ENCODE results near the gene SAMD13. TPM values are rescaled to one million over a fixed set of nuclear protein-coding genes. Genes with fewer than 3 reads are reported as not detected.

Gene SAMD13
- polyA plus RNA-seq, 1 donor: 4.0 TPM

- H3K36me3 ChIP-seq (ENCODE audit: control insufficient read depth, insufficient read depth, low read length): no peaks in the 10 kb centered on the region
- no peak overlapping the region for H3K4me3 ChIP-seq (ENCODE audit: low read length)
- WGBS (ENCODE audit: insufficient coverage, low lambda C conversion rate): no CpG with 5 or more reads among the region's 3 CpGs
- H3K27me3 ChIP-seq (ENCODE audit: control insufficient read depth, insufficient read depth, low read length): no peaks in the 10 kb centered on the region
- H3K9me3 ChIP-seq (ENCODE audit: control insufficient read depth, low read depth, low read length): no peaks in the 10 kb centered on the region
- H3K4me1 ChIP-seq (ENCODE audit: control insufficient read depth, insufficient read depth, low read length): no peaks in the 10 kb centered on the region
- no peak overlapping the region for H3K27ac ChIP-seq (ENCODE audit: low read length)
- no peak for DNase-seq
These were observed 52.2 kb downstream of the SAMD13 start for GRCh38 chr1:84353695-84354094.

GRCh38 chr1:84355556-84355955 lies 54.0 kb downstream of the SAMD13 start:
- no peak for DNase-seq
- no CpG with 5 or more reads among the region's 3 CpGs for WGBS (ENCODE audit: insufficient coverage, low lambda C conversion rate)
- Histone ChIP-seq H3K27ac (ENCODE audit: low read length) (no peak overlapping the region), H3K36me3 (ENCODE audit: control insufficient read depth, insufficient read depth, low read length) (no peaks in the 10 kb centered on the region), H3K4me3 (ENCODE audit: low read length) (no peak overlapping the region), H3K27me3 (ENCODE audit: control insufficient read depth, insufficient read depth, low read length) (no peaks in the 10 kb centered on the region), H3K4me1 (ENCODE audit: control insufficient read depth, insufficient read depth, low read length) (no peaks in the 10 kb centered on the region), H3K9me3 (ENCODE audit: control insufficient read depth, low read depth, low read length) (no peaks in the 10 kb centered on the region)

GRCh38 chr1:84356881-84357280 lies 55.4 kb downstream of the SAMD13 start:
- Histone ChIP-seq H3K9me3 (ENCODE audit: control insufficient read depth, low read depth, low read length) (no peaks in the 10 kb centered on the region), H3K27me3 (ENCODE audit: control insufficient read depth, insufficient read depth, low read length) (no peaks in the 10 kb centered on the region), H3K4me3 (ENCODE audit: low read length) (no peak overlapping the region), H3K36me3 (ENCODE audit: control insufficient read depth, insufficient read depth, low read length) (no peaks in the 10 kb centered on the region), H3K27ac (ENCODE audit: low read length) (no peak overlapping the region), H3K4me1 (ENCODE audit: control insufficient read depth, insufficient read depth, low read length) (no peaks in the 10 kb centered on the region)
- DNase-seq: no peak
- WGBS (ENCODE audit: insufficient coverage, low lambda C conversion rate): no CpG with 5 or more reads among the region's 1 CpG

- Histone ChIP-seq H3K4me1 (ENCODE audit: control insufficient read depth, insufficient read depth, low read length) (no peaks in the 10 kb centered on the region), H3K27me3 (ENCODE audit: control insufficient read depth, insufficient read depth, low read length) (no peaks in the 10 kb centered on the region), H3K4me3 (ENCODE audit: low read length) (no peak overlapping the region), H3K36me3 (ENCODE audit: control insufficient read depth, insufficient read depth, low read length) (no peaks in the 10 kb centered on the region), H3K9me3 (ENCODE audit: control insufficient read depth, low read depth, low read length) (no peaks in the 10 kb centered on the region), H3K27ac (ENCODE audit: low read length) (no peak overlapping the region)
- WGBS (ENCODE audit: insufficient coverage, low lambda C conversion rate): no CpG with 5 or more reads among the region's 4 CpGs
- DNase-seq: no peak
These were observed 57.2 kb downstream of the SAMD13 start for GRCh38 chr1:84358695-84359094.

GRCh38 chr1:84360316-84360715 lies 58.8 kb downstream of the SAMD13 start:
- H3K36me3 ChIP-seq (ENCODE audit: control insufficient read depth, insufficient read depth, low read length): no peaks in the 10 kb centered on the region
- no peaks in the 10 kb centered on the region for H3K9me3 ChIP-seq (ENCODE audit: control insufficient read depth, low read depth, low read length)
- no CpG with 5 or more reads among the region's 1 CpG for WGBS (ENCODE audit: insufficient coverage, low lambda C conversion rate)
- H3K27ac ChIP-seq (ENCODE audit: low read length): no peak overlapping the region
- no peaks in the 10 kb centered on the region for H3K4me1 ChIP-seq (ENCODE audit: control insufficient read depth, insufficient read depth, low read length)
- no peaks in the 10 kb centered on the region for H3K27me3 ChIP-seq (ENCODE audit: control insufficient read depth, insufficient read depth, low read length)
- H3K4me3 ChIP-seq (ENCODE audit: low read length): no peak overlapping the region
- DNase-seq: no peak

GRCh38 chr1:84361796-84362195 lies 60.3 kb downstream of the SAMD13 start:
- H3K27me3 ChIP-seq (ENCODE audit: control insufficient read depth, insufficient read depth, low read length): no peaks in the 10 kb centered on the region
- peaks cover 3% of the 10 kb centered on the region for H3K4me1 ChIP-seq (ENCODE audit: control insufficient read depth, insufficient read depth, low read length)
- no peaks in the 10 kb centered on the region for H3K36me3 ChIP-seq (ENCODE audit: control insufficient read depth, insufficient read depth, low read length)
- H3K4me3 ChIP-seq (ENCODE audit: low read length): no peak overlapping the region
- no peaks in the 10 kb centered on the region for H3K9me3 ChIP-seq (ENCODE audit: control insufficient read depth, low read depth, low read length)
- DNase-seq: no peak
- WGBS (ENCODE audit: insufficient coverage, low lambda C conversion rate): no CpG with 5 or more reads among the region's 3 CpGs
- H3K27ac ChIP-seq (ENCODE audit: low read length): no peak overlapping the region

GRCh38 chr1:84363019-84363418 lies 61.5 kb downstream of the SAMD13 start:
- no CpG with 5 or more reads among the region's 5 CpGs for WGBS (ENCODE audit: insufficient coverage, low lambda C conversion rate)
- H3K9me3 ChIP-seq (ENCODE audit: control insufficient read depth, low read depth, low read length): no peaks in the 10 kb centered on the region
- no peaks in the 10 kb centered on the region for H3K27me3 ChIP-seq (ENCODE audit: control insufficient read depth, insufficient read depth, low read length)
- H3K27ac ChIP-seq (ENCODE audit: low read length): no peak overlapping the region
- DNase-seq: no peak
- H3K4me3 ChIP-seq (ENCODE audit: low read length): no peak overlapping the region
- peaks cover 3% of the 10 kb centered on the region for H3K4me1 ChIP-seq (ENCODE audit: control insufficient read depth, insufficient read depth, low read length)
- H3K36me3 ChIP-seq (ENCODE audit: control insufficient read depth, insufficient read depth, low read length): no peaks in the 10 kb centered on the region

- Histone ChIP-seq H3K4me3 (ENCODE audit: low read length) (no peak overlapping the region), H3K9me3 (ENCODE audit: control insufficient read depth, low read depth, low read length) (no peaks in the 10 kb centered on the region), H3K36me3 (ENCODE audit: control insufficient read depth, insufficient read depth, low read length) (no peaks in the 10 kb centered on the region), H3K4me1 (ENCODE audit: control insufficient read depth, insufficient read depth, low read length) (peaks cover 3% of the 10 kb centered on the region), H3K27me3 (ENCODE audit: control insufficient read depth, insufficient read depth, low read length) (no peaks in the 10 kb centered on the region), H3K27ac (ENCODE audit: low read length) (no peak overlapping the region)
- 60% methylated on average over 1 of the region's 5 CpGs for WGBS (ENCODE audit: insufficient coverage, low lambda C conversion rate)
- DNase-seq: no peak
These were observed 62.1 kb downstream of the SAMD13 start for GRCh38 chr1:84363622-84364021.

- Histone ChIP-seq H3K4me3 (ENCODE audit: low read length) (no peak overlapping the region), H3K4me1 (ENCODE audit: control insufficient read depth, insufficient read depth, low read length) (peaks cover 3% of the 10 kb centered on the region), H3K27ac (ENCODE audit: low read length) (peak overlapping the region; percentile 8), H3K27me3 (ENCODE audit: control insufficient read depth, insufficient read depth, low read length) (no peaks in the 10 kb centered on the region), H3K9me3 (ENCODE audit: control insufficient read depth, low read depth, low read length) (no peaks in the 10 kb centered on the region), H3K36me3 (ENCODE audit: control insufficient read depth, insufficient read depth, low read length) (no peaks in the 10 kb centered on the region)
- DNase-seq: peak; percentile 35 to 59
- no CpG with 5 or more reads among the region's 3 CpGs for WGBS (ENCODE audit: insufficient coverage, low lambda C conversion rate)
These were observed 64.0 kb downstream of the SAMD13 start for GRCh38 chr1:84365225-84366221.

GRCh38 chr1:84366786-84367185 lies 65.3 kb downstream of the SAMD13 start:
- Histone ChIP-seq H3K27ac (ENCODE audit: low read length) (no peak overlapping the region), H3K36me3 (ENCODE audit: control insufficient read depth, insufficient read depth, low read length) (no peaks in the 10 kb centered on the region), H3K4me1 (ENCODE audit: control insufficient read depth, insufficient read depth, low read length) (peaks cover 3% of the 10 kb centered on the region), H3K27me3 (ENCODE audit: control insufficient read depth, insufficient read depth, low read length) (no peaks in the 10 kb centered on the region), H3K9me3 (ENCODE audit: control insufficient read depth, low read depth, low read length) (no peaks in the 10 kb centered on the region), H3K4me3 (ENCODE audit: low read length) (no peak overlapping the region)
- DNase-seq: no peak
- no CpG with 5 or more reads among the region's 2 CpGs for WGBS (ENCODE audit: insufficient coverage, low lambda C conversion rate)

GRCh38 chr1:84367219-84367618 lies 65.7 kb downstream of the SAMD13 start:
- no peak overlapping the region for H3K4me3 ChIP-seq (ENCODE audit: low read length)
- H3K36me3 ChIP-seq (ENCODE audit: control insufficient read depth, insufficient read depth, low read length): no peaks in the 10 kb centered on the region
- H3K27me3 ChIP-seq (ENCODE audit: control insufficient read depth, insufficient read depth, low read length): no peaks in the 10 kb centered on the region
- WGBS (ENCODE audit: insufficient coverage, low lambda C conversion rate): no CpG with 5 or more reads among the region's 1 CpG
- H3K27ac ChIP-seq (ENCODE audit: low read length): no peak overlapping the region
- H3K4me1 ChIP-seq (ENCODE audit: control insufficient read depth, insufficient read depth, low read length): peaks cover 3% of the 10 kb centered on the region
- H3K9me3 ChIP-seq (ENCODE audit: control insufficient read depth, low read depth, low read length): no peaks in the 10 kb centered on the region
- no peak for DNase-seq

Measured in large intestine (tissue), 3 donors.